SIG-M5 treated with dmso at 0.1 percent for 504 hours (cell line): ENCODE data around the gene LTBR.
A peak's percentile ranks its signal among the peaks of the same experiment; 100 is the strongest.

ENCODE experiments used
- DNase-seq: peaks from one replicate; lab custom pipeline; 2025; ENCODE audit not compliant: unreplicated experiment; lab: John Stamatoyannopoulos, UW

LTBR gene

GRCh38 chr12:6367969-6368892, 15.7 kb upstream of the LTBR start:
- no peak for DNase-seq

GRCh38 chr12:6368906-6369525, 14.9 kb upstream of the LTBR start:
- DNase-seq, result no peak

- no peak for DNase-seq
Observed at GRCh38 chr12:6369916-6370575, 13.9 kb upstream of the LTBR start.

- no peak for DNase-seq
Observed at GRCh38 chr12:6370576-6370935, 13.4 kb upstream of the LTBR start.

GRCh38 chr12:6370994-6371754, 12.8 kb upstream of the LTBR start:
- DNase-seq, result no peak

GRCh38 chr12:6372403-6373003, 11.5 kb upstream of the LTBR start:
- peak; percentile 75 for DNase-seq

- no peak for DNase-seq
Observed at GRCh38 chr12:6373022-6373787, 10.8 kb upstream of the LTBR start.

GRCh38 chr12:6374028-6374785, 9.8 kb upstream of the LTBR start:
- DNase-seq, result no peak

- DNase-seq, result no peak
Observed at GRCh38 chr12:6374786-6375160, 9.2 kb upstream of the LTBR start.

- no peak for DNase-seq
Observed at GRCh38 chr12:6375269-6376078, 8.5 kb upstream of the LTBR start, which contains the start of gene SCNN1A. Gene SCNN1A (minus strand): TSS chr12:6375563. CDS start chr12:6374783, 780 bp downstream.

- DNase-seq, result no peak
Observed at GRCh38 chr12:6376079-6376869, 7.7 kb upstream of the LTBR start.

GRCh38 chr12:6376870-6377666, 6.9 kb upstream of the LTBR start:
- no peak for DNase-seq

GRCh38 chr12:6377667-6377994, 6.3 kb upstream of the LTBR start:
- DNase-seq, result no peak

- peak; percentile 78 for DNase-seq
Observed at GRCh38 chr12:6378709-6379472, 5.1 kb upstream of the LTBR start.

- no peak for DNase-seq
Observed at GRCh38 chr12:6380141-6381121, 3.5 kb upstream of the LTBR start.
